Stimulated activated CD4-positive, alpha-beta T cell treated with anti-CD3 and anti-CD28 coated beads, Interleukin-4, amount 100 ng/mL, for 48 hours (primary cell): ENCODE data around the gene PHF14.

Experiments
- DNase-seq, 2 donors: peaks; one replicate each; pipeline ENCODE4 v3.0.0-alpha.2; 2020; ENCODE audit warnings: low read depth in 2 of 2

The PHF14 gene

DNA sequence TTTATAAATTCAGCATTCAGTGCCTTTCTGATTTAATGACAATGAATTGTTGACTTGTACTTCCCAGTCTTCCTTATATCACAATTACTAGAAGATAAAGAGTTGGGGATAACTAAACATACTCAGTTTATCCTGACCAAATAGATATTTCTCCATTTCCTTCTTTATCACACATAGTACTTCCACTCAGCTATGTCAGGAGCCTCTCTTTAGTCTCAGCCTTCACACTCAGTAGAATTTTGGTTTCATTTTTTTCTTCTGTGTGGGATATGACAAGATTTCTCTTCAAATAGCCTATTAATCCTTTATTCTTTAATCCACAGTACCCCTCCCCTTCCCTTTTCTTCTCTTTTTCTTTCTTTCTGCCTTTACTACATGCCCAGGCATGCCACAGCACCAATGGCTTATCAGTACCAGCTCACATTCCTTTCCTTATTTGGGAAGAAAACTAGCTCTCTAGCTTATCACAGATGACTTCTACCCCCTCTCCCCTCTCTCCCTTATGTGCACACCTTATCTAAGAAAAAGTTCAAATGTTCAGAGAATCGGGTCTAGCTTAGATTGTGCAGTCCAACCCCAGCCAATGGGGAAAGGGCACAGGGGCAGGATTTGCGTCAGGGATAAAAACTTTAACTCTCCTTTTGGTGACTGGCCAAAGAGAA is 109.0 kb downstream of the PHF14 start:
- no peak for DNase-seq

- DNase-seq = no peak
Measured at GRCh38 chr7:11083214-11083568, 109.5 kb downstream of the PHF14 start.

GRCh38 chr7:11104578-11104977 is 130.9 kb downstream of the PHF14 start:
- DNase-seq = no peak

- DNase-seq = no peak
Measured at GRCh38 chr7:11109659-11110058, 136.0 kb downstream of the PHF14 start.

- DNase-seq = no peak
Measured at GRCh38 chr7:11120068-11120664, 146.5 kb downstream of the PHF14 start.

DNA sequence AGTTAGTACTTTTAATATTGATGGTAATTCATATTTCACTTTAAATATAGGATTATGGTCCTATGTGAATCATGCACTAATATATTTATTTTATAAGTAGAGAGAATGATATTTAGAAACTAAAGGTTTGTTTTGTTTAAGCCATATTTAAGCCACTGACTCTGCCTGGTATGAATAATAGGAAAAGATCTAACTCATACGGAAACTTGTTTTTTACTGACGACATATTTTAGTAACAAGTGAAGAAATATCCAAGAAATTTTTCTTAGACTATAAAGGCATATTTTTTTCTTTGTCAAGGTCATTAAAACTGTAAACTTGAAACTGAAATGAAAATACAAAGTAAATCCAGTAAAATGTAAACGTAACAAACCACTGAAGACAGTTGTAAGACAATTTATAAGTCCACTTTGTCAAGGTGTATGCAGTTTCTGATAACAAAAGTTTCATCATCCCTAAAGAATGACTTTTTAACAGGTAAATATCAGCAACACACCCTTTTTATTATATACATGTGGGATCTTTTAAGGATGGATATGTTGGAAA is 147.1 kb downstream of the PHF14 start:
- DNase-seq = no peak

DNA sequence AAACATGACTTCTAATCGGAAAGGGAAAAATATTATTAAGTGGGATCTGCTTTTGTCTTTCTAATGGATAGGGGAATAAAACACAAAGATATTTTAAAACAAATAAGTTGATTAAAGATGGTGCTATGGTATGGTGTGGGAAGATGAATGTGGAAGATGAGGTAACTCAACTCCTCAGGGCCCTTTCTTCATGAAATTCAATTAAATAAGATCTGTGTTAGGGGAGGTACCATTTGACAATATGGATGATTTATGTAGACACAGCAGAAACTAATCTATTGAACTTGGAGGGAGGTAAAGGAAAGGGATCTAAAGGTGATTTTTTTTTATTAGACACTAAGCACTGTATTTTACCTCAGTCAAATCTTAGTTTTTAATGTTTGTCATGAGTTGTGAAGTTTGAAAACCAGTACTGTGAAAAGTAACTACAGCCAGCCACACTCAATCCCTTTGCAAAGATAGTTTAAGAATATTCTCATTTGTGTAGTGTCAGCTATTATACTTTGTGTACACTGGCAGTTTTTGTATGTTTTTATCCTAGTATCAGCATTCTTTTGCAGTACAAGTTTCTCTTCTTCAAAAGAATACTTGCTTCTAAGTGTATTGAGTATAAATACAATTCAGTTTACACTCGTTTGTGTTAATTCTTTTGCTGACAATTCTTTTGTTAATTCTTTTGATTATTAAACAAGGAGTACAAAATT is 151.3 kb downstream of the PHF14 start:
- no peak for DNase-seq

DNA sequence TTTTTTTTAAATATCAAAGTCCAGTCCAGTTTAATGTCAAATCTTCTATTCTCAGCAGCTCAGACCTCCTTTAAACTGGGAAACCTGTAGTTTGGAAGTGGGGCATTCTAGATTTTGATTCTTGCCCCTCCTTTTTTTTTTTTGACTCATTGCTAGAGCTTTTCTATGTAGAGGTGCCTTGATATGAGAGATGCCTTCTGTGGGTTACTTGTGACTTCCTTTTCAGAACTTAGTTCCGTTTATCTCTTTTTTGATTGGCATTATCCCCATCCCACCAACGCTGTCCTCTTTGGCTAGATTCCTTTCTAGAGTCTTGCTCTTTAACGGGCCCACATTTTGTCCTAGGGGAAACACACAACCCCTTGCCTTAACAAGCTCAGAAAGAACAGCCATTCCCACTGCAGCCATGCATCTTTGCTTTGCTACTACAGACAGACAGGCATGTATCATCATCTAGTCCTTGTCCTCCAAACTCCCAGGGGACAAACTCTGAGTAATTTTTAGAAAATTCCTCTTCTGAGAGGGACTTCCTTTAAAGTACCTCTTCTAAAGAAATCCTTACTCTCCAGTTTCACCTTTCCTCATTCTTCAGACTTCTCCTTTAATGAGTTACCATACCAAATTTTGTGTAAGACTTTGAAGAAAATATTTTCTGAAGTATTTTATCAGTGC is 153.6 kb downstream of the PHF14 start:
- DNase-seq = no peak

- no peak for DNase-seq
Measured at GRCh38 chr7:11127988-11128387, 154.3 kb downstream of the PHF14 start.

DNA sequence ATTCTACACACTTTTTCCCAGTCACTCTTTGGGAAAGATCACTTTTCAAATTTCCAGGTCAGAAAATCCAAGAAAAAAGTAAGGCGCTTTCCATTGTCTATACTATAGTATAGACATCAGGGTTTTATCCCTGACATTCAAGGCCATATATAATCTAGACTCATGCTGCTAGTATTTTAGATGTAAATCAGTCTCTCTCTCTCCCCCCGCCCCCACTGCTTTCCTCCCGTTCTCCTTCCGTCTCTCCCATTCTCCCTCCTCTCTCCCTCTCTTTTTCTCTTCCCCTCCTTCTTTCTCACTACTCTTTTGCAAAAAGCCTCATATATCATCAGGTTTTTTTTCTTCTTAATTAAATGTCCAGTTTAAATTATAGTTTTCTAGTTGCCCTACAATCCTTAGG is 154.8 kb downstream of the PHF14 start:
- DNase-seq = no peak

DNA sequence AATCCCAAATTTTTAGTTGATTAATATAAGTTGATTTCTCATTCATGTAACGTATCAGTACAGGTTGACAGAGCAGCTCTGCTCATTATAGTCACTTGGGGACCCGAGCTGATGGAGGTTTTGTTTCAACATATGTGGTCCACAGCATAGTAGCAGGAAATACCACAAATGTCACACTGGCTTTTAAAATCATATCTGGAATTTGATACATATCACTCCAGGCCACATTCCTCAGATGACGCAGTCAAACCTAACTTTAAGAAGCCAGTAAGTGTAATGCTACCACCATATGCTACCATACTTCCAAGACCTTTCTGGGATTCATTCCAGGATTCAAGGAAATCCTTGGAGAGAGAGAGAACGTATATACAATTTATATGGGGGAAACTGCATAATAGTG is 156.3 kb downstream of the PHF14 start:
- DNase-seq = no peak

- DNase-seq = no peak
Measured at GRCh38 chr7:11130601-11131000, 156.9 kb downstream of the PHF14 start.

- DNase-seq = no peak
Measured at GRCh38 chr7:11133436-11133959, 159.8 kb downstream of the PHF14 start.

DNA sequence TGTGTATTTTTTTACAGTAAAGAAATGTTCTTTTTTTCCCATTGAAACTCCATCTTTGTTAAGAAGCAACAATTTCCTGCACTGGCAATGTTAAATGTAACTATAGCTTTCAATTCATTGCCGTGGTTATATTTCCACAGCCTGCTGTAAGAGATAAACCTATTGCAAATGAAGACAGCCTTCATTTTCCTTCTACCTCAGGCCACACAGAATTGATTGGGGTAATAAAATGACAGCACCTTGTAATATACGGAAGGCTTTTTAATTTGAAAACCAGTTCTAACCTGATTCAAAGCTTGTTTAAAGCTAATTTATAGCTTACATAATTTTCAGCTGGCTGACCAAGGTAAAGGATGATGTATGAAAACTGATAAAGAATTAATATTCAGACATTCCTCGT is 161.9 kb downstream of the PHF14 start:
- DNase-seq = no peak

GRCh38 chr7:11141541-11141940 is 167.9 kb downstream of the PHF14 start:
- no peak for DNase-seq

GRCh38 chr7:11153694-11154093 is 180.0 kb downstream of the PHF14 start:
- DNase-seq = no peak

DNA sequence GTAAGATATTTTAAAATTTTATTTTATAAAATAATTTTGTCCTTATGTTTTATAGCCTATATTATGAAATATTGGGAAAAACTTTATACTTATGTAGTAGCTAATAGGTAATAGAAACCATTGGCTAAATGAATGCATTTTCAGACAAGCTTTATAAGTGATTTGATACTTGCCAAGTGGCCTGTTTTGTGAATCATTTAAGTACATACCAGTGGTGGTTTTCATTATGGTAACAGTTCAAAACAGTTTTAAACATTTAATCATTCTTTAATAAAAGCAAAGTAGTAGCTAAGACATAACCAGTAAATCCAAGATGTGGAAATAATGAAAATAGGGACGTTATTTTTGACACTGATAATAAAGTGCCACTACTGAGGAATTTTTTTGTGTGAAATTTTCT is 182.2 kb downstream of the PHF14 start:
- no peak for DNase-seq

DNA sequence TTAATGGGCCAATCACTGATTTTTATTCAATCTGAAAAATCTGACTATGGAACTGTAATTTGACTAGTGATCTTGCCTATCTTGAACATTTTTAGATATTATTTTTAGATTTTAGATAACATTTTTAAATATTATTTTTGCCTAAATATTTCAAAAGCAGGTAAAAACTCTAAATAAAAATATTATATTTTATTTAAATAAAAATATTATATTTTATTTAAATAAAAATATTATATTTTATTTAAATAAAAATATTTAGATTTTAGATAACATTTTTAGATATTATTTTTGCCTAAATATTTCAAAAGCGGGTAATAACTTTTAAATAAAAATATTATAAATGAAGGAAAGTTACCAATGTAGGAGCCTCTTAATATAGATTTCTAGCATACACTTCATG is 187.8 kb downstream of the PHF14 start:
- DNase-seq = no peak

GRCh38 chr7:11163220-11163619 is 189.5 kb downstream of the PHF14 start:
- DNase-seq = no peak

DNA sequence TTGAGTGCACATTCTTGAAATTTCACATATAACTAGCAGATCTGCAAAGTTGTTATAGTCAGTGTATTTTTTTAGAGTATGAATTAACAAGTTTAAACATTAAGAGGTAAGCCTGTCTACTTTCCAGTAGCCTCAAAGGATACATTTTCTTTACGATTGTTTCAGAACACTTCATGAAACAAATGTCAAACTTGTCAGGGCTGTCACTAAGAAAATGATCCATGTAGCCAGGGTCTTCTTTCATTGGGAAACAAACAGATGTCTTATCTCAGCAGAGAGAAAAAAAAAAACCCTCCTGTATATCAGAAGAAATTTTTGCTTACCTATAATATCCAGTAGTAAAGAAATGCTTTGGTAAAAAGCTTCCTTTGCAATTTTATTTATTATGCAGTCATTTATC is 192.4 kb downstream of the PHF14 start:
- no peak for DNase-seq

DNA sequence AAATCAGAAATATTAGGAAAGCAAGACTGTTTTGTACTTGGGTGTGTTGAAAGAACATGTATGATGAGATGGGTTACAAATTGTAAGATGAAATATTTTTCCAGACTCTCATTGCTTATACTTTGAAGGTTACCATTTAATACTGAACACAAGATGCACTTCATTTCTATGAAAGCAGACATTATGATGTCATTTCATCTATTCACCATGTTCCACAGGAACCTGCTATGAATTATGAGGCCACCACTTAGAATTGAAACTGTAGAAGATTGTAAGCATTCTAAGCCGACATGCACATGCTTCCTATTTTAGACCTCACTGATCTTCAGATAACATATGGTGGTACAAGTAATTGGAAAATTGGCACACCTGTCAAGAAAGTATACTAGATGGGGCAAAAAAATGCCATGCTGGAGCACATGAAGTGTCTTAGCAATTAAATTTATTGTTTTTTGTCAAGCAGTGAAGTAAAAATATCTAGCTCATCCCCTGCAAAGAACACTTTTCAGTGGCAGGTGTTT is 195.0 kb downstream of the PHF14 start:
- DNase-seq = no peak

DNA sequence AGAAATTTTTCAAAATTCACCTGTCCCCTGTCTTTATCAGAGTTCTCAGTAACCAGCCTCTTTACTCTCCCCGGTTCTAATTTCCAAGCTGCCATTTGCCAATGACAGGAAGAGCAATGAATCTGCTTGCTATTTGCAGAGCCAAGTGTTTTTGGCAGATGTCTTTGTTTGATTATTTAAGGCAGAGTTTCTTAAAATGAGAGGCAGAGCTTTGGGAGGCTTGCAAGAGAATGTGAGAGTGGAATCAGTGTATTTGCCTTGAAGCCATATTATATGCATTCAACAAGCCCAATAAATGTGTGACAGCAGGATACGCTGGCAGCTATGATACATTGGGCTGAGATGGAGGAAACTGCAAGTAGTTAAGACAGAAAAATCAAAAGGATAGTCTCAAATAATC is 196.5 kb downstream of the PHF14 start:
- DNase-seq = no peak
